ENCODE results near the gene FSCN2. TPM values are rescaled to one million over a fixed set of nuclear protein-coding genes. Genes with fewer than 3 reads are reported as not detected.

FSCN2 gene
- total RNA-seq, 2 donors from 2014 or later = 1.0 to 1.8 TPM

DNA sequence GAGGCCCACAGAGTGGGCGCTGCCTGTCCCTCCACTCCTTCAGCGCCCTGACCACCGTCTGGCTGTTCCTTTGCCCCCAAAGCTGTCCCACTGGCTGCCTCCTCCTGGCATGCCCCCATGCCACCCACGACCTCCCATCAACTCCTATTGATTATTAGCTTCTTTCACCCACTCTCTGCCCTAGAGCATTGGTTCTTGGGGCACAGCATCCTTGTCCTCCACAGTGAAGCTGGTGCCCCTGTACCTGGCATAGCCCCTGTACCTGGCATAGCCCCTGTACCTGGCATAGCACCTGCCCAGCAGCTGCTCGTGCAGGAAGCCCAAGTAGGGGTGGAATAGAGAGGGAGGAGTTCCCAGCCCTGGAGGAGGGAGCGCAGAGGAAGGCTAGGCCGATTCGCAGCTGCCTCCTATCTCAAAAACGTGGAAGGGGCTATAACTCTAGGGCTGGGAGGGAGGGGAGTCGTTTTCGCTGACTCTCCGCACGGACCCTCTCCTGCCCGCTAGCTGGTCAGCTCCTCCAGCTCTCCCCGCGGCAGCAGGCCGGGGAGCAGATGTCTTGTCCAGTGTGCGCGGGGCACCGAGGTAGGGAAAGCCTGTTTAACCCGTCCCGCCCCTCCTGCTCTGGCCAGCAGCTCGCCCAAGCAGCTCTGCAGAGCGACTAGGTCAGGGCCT is 9.9 kb upstream of the FSCN2 start:
- DNase-seq = peak; percentile 86
- Histone ChIP-seq H3K27me3 (ENCODE audit: control insufficient read depth, insufficient read depth, low read length, poor library complexity, severe bottlenecking) (peaks cover 8% of the 10 kb centered on the region), H3K27ac (ENCODE audit: low read depth, low read length) (no peak overlapping the region), H3K4me3 (ENCODE audit: low read length) (peak overlapping the region; percentile 71), H3K4me1 (ENCODE audit: control insufficient read depth, insufficient read depth, low read length) (peaks cover 17% of the 10 kb centered on the region), H3K9ac (ENCODE audit: extremely low read depth, low read length, poor library complexity, severe bottlenecking) (no peak overlapping the region), H3K36me3 (ENCODE audit: control insufficient read depth, insufficient read depth, low read length) (peaks cover 8% of the 10 kb centered on the region), H3K9me3 (ENCODE audit: control insufficient read depth, low read length) (no peaks in the 10 kb centered on the region)
- Mint-ChIP-seq H3K4me3 (peak overlapping the region; percentile 43), H3K36me3 (ENCODE audit: low read depth) (peaks cover 5% of the 10 kb centered on the region), H3K27me3 (ENCODE audit: insufficient read depth) (peaks cover 27% of the 10 kb centered on the region), H3K9me3 (no peaks in the 10 kb centered on the region), H3K27ac (no peak overlapping the region), H3K4me1 (peaks cover 18% of the 10 kb centered on the region)
- WGBS, 2 experiments (ENCODE audit: insufficient coverage in 1 of 2, insufficient read length in 1 of 2) = 22 to 28% methylated on average over 8 to 24 of the region's 24 CpGs
- TF ChIP-seq, protein P1, sequence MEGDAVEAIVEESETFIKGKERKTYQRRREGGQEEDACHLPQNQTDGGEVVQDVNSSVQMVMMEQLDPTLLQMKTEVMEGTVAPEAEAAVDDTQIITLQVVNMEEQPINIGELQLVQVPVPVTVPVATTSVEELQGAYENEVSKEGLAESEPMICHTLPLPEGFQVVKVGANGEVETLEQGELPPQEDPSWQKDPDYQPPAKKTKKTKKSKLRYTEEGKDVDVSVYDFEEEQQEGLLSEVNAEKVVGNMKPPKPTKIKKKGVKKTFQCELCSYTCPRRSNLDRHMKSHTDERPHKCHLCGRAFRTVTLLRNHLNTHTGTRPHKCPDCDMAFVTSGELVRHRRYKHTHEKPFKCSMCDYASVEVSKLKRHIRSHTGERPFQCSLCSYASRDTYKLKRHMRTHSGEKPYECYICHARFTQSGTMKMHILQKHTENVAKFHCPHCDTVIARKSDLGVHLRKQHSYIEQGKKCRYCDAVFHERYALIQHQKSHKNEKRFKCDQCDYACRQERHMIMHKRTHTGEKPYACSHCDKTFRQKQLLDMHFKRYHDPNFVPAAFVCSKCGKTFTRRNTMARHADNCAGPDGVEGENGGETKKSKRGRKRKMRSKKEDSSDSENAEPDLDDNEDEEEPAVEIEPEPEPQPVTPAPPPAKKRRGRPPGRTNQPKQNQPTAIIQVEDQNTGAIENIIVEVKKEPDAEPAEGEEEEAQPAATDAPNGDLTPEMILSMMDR (conservative IDR thresholded peaks at IDR 0.05) = no peak

DNA sequence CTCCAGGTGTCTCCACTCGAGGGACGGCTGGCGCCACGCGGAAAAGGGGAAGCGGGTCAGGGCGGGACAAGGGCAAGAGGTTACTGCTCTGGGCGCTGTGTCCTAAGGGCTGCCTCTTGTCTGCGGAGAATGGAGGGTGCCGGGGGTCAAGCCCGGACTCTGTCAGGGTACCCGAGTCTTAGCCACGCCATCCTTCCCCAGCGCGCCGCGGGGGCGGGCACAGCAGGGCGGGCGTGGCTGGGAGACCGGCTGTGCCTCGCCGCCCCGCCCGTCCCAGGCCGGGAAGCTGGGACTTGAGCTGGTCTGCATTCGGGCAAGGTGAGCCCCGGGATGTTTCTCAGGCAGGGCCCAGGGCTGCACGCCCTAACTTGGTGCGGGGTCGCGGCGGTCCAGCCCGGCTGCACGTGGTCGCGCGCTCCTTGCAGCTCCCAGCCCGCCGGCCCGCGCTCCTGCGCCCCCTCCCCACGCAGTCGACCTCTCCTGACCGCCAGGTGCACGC is 9.3 kb upstream of the FSCN2 start:
- WGBS, 2 experiments (ENCODE audit: insufficient coverage in 1 of 2, insufficient read length in 1 of 2) = 3% methylated on average over 16 to 47 of the region's 47 CpGs
- H3K4me1 ChIP-seq (ENCODE audit: control insufficient read depth, insufficient read depth, low read length) = peaks cover 17% of the 10 kb centered on the region
- TF ChIP-seq, protein P1 (conservative IDR thresholded peaks at IDR 0.05) = no peak
- Mint-ChIP-seq H3K27ac (no peak overlapping the region), H3K27me3 (ENCODE audit: insufficient read depth) (peaks cover 29% of the 10 kb centered on the region), H3K4me3 (peak overlapping the region; percentile 43), H3K36me3 (ENCODE audit: low read depth) (peaks cover 5% of the 10 kb centered on the region), H3K4me1 (peaks cover 20% of the 10 kb centered on the region), H3K9me3 (no peaks in the 10 kb centered on the region)
- peak; percentile 85 for DNase-seq
- H3K27ac ChIP-seq (ENCODE audit: low read depth, low read length) = no peak overlapping the region
- no peaks in the 10 kb centered on the region for H3K9me3 ChIP-seq (ENCODE audit: control insufficient read depth, low read length)
- peak overlapping the region; percentile 20 for H3K9ac ChIP-seq (ENCODE audit: extremely low read depth, low read length, poor library complexity, severe bottlenecking)
- H3K4me3 ChIP-seq (ENCODE audit: low read length) = peak overlapping the region; percentile 71
- H3K36me3 ChIP-seq (ENCODE audit: control insufficient read depth, insufficient read depth, low read length) = peaks cover 8% of the 10 kb centered on the region
- H3K27me3 ChIP-seq (ENCODE audit: control insufficient read depth, insufficient read depth, low read length, poor library complexity, severe bottlenecking) = peaks cover 8% of the 10 kb centered on the region

DNA sequence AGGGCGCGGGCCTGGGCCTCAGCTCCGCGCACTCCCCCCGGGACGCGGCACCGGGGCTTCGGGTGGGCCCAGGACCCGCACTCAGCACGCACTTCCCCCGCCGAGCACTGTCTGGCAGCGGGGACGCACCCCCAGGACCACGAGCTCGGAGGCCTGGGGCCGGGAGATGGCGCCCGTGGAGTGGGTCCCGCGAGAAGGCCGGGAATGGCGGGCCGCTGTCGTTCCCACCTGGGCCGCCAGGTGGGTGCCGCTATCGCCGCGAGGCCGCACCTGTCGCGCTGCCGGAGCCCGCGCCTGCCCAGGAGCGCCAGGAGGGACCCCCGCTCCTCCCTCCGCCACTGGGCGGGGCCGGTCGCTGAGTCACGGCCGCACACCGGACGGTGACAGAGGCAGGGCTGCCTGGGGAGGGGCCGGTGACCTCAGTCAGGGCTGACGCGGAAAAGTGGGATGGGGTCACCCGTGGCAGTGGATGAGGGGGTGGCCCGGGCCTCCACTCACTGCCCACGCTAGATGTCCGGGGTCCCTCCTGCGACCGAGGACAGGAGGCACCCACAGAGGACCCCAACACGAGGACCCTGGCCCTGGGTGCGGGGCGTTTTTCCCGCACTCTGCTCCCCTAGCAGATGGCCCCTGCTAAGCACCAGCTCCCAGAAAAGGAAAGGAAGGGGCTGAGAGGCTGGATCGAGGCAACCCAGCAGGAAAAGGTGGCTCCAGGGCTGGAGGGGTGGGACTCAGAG is 8.7 kb upstream of the FSCN2 start:
- Histone ChIP-seq H3K27me3 (ENCODE audit: control insufficient read depth, insufficient read depth, low read length, poor library complexity, severe bottlenecking) (peaks cover 8% of the 10 kb centered on the region), H3K9me3 (ENCODE audit: control insufficient read depth, low read length) (no peaks in the 10 kb centered on the region), H3K9ac (ENCODE audit: extremely low read depth, low read length, poor library complexity, severe bottlenecking) (peak overlapping the region; percentile 20), H3K36me3 (ENCODE audit: control insufficient read depth, insufficient read depth, low read length) (peaks cover 8% of the 10 kb centered on the region), H3K4me1 (ENCODE audit: control insufficient read depth, insufficient read depth, low read length) (peaks cover 17% of the 10 kb centered on the region), H3K27ac (ENCODE audit: low read depth, low read length) (no peak overlapping the region), H3K4me3 (ENCODE audit: low read length) (peak overlapping the region; percentile 71)
- WGBS, 2 experiments (ENCODE audit: insufficient coverage in 1 of 2, insufficient read length in 1 of 2) = 3 to 6% methylated on average over 37 to 61 of the region's 61 CpGs
- Mint-ChIP-seq H3K4me3 (peak overlapping the region; percentile 43), H3K27ac (no peak overlapping the region), H3K36me3 (ENCODE audit: low read depth) (peaks cover 5% of the 10 kb centered on the region), H3K9me3 (no peaks in the 10 kb centered on the region), H3K4me1 (peaks cover 20% of the 10 kb centered on the region), H3K27me3 (ENCODE audit: insufficient read depth) (peaks cover 29% of the 10 kb centered on the region)
- TF ChIP-seq, protein P1 (conservative IDR thresholded peaks at IDR 0.05) = peak; percentile 85
- DNase-seq = peak; percentile 94

All from endodermal cell (in vitro differentiated cells).